ENCODE measurements around the gene USP10.
"Not testable (repeated sequence)": the region's sequence is repeated elsewhere in the genome, so short reads cannot be mapped to it uniquely, and the experiment has no call there.

USP10 gene

DNA sequence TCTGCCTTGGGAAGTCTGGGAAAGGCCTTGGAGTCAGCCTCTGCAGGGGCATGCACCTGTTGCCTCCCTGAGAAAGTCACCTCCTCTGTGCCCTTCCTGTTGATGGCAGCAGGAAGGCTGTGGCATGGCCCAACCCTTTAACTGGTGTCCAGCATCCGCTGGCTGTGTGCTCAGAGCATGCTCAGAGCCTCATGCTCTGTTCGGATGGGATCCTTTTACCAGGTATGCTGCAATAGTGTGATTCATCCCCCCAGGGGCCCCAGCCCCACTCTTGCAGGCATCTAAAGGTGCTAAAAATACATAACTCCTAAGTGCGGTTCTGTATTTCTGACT, 26.6 kb upstream of the USP10 start:
- no peak for DNase-seq (ENCODE audit: low spot score)

DNA sequence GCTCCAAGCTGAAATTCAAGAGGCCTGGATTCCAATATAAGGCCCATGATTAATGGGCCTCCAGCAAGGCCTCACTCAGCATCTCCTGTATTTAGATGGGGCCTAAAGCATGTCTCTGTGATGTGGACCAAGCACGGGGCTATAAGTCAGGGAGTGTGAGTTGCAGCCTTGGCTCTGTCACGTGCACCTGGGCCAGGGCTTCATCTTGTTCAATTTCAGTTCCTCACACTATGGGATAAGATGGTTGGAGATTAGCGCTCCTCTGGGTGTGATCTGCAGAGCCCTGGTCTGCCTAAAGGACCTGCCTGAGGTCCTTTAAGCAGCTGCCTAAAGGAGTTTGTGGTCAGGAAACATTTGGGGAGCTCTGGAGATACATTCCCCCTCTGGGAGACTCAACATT, 26.2 kb upstream of the USP10 start:
- DNase-seq (ENCODE audit: low spot score) = no peak

DNA sequence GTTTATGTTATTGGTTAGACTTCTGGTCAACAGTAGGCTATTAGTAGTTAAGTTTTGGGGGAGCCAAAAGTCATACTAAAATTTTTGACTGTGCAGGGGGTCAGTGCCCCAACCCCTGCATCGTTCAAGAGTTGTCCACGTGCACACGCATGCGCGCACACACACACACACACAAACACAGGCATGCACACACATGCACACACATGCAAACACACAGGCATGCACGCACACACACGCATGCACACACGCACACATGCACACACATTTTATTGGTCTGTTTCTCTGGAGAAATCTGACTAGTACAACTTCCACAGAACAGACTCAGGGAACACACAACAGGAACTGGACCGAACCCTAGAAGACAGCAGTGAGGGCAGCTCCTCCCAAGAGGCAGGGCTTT, 24.4 kb upstream of the USP10 start:
- DNase-seq (ENCODE audit: low spot score) = no peak

DNA sequence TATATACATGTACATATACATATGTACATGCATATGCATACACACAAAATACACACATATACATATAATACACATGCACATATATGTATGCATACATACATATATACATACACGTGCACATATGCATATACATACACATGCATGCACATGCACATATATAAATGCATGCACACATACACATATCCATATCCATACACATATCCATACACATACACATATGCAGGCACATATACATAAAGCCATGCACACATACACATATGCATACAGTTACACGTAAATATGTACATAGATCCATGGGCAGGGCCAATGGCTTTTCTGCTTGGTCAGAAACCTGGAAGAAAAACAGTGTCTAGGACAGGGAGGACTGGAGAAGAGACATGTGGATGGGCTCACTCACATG, 23.9 kb upstream of the USP10 start:
- no peak for DNase-seq (ENCODE audit: low spot score)

DNA sequence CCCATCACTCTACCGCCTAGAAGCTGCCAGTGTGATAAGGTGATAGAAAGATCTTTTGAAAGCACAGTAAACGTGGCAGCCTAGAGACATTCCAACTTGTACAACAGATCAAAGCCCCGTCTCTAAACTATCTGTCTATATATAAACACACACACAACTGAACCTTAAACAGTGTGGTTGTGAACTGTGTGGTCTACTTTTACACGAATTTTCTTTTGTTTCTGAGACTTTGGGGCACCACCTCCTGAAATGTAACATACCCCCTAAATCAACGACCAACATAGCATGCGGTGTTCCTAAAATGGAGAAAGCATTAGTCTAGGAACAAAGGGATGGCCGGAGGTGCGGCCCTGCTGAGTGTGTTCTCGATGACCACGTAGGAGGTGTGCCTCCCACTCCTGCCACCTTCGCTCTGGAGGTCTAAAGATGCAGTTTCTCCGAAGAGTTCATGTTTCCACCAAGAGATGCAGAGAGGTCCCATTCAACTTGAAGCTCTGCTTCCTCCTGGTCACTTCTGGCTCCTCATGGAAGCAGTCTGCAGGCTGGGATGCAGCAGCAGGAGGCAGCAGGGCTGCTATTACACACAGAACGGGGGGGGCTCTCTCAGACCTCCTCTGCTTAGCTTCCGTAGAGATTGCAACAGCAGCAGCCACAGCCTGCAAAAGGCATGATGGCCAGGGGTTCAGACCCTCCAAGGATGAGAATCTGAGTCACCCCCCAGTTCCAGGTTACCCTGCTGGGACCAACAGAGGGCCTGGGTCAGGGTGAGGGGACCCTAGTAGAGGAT, 22.6 kb upstream of the USP10 start:
- DNase-seq (ENCODE audit: low spot score) = no peak

DNA sequence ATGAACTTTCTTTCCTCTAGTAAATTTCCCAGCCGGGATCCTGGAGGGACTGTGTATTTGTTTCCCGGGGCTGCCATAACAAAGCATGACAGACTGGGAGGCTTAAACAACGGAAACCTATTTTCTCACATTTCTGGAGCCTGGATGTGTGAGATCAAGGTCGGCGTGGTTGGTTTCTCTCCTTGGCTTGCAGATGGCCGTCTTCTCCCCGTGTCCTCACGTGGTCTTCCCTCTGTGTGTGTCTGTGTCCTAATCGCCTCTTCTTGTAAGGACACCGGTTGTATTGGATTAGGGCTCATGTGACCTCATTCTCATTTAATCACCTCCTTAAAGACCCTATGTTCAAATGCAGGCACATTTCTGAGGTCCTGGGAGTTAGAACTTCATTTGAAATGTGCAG, 22.0 kb upstream of the USP10 start:
- no peak for DNase-seq (ENCODE audit: low spot score)

DNA sequence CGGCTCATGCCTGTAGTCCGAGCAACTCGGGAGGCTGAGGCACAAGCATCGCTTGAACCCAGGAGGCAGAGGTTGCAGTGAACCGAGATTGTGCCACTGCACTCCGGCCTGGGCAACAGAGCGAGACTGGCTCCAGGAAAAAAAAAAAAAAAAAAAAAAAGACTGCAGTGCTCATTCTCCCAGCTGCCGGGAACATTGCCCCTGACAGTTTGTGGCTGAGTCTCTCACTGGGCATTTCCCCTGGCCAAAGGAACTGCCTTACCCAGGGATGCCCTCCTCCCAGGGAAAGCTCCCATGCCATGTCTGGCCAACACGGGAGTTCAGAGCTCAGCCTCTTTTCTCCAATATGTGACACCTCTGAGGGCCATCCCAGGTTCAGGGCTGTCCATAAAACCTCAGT, 21.3 kb upstream of the USP10 start:
- DNase-seq (ENCODE audit: low spot score) = no peak

DNA sequence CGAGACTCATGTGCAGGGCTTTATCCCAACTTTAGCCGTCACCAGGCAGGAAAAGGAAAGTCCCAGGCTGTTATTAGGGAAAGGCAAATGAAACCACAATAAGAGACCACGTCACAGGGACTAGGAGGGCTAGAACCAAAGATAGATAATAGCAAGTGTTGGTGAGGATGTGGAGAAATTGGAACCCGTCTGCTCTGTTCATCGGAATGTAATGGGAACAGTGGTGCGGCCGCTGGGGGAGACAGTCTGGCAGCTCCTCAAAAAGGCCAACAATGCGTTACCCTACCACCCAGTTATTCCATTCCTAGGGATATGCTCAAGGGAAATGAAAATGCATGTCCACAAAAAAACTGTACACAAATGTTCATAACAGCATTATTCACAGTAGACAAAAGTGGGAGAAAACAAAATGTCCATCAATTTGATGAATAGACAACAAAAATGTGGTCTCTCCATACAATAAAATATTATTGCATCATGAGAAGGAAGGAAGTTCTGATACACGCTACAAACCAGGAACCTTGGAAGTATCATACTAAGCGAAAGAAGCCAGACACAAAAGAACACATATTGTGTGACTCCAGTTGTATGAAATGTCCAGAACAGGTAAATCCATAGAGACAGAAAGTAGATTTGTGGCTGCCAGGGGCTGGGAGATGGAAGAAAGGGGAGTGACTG, 19.5 kb upstream of the USP10 start:
- no peak for DNase-seq (ENCODE audit: low spot score)

DNA sequence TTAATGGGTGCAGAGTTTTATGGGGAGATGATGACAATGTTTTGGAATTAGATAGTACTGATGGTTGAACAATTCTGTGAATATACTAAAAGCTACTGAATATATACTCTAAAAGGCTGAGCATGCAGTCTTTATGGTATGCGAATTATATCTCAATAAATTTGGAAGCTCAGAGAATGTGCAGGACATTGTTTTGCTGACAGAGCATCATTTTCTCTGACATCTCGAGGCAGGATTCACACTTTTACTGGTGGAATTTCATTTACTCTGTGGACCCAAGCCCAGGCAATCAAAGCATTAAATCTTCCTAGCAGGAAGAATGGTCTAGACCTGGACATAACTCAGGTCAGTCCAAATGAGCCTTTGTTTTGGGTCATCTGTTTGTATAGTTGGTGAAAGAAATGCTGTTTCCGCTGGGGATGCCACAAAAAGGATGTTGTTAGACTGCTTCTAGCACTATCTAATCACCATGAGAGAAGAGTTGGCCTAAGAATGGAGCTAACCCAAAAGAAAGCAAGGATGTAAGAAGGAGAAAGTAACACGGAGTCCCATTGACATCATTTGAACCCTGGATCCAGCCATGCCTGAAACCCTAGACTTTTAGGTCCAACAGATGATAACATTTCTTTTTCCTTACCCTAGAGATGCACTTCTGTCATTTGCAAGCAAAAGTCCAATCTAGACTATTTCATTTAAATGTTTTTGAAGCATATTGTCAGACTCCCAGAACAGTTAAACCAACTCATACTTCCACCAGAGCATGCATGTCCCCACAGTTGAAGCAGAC, 18.8 kb upstream of the USP10 start:
- DNase-seq (ENCODE audit: low spot score) = no peak

DNA sequence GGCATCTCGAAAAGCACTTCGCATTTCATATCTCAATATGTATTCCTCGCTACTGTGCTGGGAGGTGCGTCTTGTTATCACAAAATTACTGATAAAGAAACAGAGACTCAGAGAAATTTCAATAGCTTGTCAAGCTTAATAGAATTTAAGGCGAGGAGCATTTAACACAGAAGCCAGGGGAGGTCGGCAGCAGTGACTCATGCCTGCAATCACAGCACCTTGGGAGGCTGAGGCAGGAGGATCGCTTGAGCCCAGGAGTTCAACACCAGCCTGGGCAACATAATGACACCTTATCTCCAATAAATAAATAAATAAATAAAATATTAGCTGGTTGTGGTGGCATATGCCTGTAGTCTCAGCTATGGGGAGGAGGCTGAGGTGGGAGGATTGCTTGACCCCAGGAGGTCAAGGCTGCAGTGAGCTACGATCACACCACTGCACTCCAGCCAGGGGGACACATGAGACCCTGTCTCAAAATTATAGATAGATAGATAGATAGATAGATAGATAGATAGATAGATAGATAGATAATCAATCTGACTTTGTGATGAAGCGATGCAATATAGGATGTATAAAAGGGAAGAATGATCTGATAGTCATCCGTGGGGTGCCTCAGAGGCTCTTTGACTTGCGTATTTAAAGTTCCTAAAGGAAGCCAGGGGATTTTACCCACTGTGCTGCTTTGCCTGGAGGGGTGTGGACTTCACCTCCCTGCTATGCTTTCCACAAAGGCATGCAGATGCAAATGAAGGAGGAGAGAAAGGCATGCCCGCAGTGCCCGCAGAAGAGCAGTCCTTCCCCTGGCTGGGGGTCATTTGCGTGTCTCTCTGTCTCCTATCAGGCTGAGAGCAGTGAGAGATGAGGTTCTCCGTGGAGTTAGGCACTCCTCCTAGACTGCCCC, 15.9 kb upstream of the USP10 start:
- no peak for DNase-seq (ENCODE audit: low spot score)

DNA sequence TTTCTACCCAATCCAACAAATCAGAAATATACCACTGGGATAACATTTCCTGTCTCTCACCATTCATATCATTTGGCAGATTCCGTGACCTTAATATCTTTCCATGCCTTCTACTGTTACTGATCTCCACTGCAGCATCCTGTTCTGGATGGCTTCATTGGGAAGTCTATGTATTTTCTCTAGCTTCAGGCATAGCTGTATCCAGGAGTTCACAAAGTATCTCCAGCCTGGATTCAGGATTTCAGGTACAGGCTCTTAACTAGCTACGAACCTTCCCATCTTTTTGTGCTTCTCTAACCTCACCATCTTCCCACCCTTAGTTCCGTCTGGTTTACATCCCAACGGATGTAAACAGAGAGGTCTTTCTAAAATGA, 15.2 kb upstream of the USP10 start:
- no peak for DNase-seq (ENCODE audit: low spot score)

DNA sequence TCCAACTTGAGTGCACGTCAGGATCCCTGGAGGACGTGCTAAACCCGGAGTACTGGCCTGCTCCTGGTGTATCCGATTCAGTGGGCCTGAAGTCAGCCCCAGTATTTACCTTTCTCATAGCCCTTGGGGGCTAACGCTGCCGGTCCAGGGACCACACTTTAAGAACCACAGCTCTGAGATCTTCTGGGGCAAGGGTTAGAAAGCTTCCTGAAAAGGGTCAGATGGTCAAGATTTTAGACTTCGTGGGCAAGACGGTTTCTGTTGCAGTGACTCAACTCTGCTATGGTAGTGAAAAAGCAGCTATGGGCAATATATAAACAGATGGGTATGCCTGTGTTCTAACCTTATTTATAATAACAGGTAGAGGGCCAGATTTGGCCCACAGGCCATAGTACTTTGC, 14.6 kb upstream of the USP10 start:
- DNase-seq (ENCODE audit: low spot score) = no peak

DNA sequence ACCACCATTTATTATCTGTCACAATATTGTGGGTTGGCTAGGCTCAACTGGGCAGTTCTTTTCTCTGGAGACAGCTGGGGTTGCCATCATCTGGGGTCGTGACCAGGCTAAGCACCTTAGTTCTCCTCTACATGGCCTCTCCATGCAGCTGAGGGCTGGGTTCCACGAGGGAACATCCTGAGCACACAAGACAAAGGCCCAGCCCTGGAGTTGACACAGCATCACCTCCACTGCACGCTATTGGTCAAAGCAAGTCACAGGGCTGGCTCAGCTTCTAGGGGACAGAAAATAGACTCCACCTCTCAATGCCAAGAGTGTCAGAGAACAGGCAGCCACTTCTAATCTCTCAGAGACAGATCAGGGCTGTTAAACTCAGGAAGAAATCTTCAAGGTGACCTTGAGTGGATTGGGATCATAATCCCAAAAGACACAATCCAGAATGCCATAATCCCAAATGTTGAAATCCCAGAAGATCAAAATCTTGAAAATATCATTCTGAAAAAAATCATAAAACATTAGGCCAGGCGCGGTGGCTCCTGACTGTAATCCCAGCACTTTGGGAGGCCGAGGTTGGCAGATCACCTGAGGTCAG, 13.0 kb upstream of the USP10 start:
- DNase-seq (ENCODE audit: low spot score) = no peak

DNA sequence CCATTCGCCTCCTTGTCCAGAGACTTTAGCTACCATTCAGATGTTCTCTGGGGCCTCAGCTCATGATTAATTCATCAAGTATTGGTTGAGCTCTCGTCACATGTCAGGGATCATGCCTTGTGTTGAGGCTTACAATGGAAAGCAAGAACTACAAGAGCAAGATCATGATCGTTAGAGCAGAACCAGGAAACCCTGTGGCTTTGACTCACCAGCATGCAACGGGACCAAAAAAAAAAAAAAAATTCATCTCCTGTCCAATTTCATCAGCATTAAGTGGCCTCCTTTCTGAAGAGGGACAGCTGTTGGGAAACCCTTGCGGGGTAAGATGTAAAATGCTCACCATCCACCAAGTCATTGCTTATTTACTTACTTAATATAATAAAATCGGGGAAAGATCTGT, 12.1 kb upstream of the USP10 start:
- no peak for DNase-seq (ENCODE audit: low spot score)

DNA sequence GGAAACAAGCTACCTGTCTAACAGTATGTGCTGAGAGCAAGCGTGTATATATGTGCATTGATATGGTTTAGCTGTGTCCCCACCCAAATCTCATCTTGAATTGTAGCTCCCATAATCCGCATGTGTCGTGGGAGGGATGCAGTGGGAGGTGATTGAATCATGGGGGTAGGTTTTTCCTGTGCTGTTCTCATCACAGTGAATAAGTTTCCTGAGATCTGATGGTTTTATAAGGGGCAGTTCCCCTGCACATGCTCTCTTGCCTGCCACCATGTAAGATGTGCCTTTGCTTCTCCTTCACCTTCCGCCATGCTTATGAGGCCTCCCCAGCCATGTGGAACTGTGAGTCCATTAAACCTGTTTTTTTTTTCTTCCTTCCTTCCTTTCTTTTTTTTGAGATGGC, 11.6 kb upstream of the USP10 start:
- not testable (repeated sequence) for DNase-seq (ENCODE audit: low spot score)

DNA sequence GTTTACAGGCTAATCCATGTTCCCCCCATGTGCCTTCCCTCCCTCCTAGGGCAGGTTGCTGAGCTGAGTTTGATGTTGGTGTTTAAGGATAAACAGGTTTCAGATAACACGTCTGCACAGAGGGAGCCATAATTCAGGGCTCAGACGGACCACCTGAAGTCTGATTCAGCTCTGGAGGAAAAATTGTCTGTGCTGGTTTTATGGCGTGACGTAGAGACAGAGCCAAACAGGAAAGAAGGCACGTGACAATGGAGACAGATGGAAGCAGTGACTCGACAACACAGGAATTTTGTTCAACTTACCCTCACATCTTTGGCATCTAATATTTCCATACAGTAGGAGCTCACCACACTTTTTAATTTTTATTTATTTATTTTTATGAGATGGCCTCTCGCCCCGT, 10.7 kb upstream of the USP10 start:
- no peak for DNase-seq (ENCODE audit: low spot score)

DNA sequence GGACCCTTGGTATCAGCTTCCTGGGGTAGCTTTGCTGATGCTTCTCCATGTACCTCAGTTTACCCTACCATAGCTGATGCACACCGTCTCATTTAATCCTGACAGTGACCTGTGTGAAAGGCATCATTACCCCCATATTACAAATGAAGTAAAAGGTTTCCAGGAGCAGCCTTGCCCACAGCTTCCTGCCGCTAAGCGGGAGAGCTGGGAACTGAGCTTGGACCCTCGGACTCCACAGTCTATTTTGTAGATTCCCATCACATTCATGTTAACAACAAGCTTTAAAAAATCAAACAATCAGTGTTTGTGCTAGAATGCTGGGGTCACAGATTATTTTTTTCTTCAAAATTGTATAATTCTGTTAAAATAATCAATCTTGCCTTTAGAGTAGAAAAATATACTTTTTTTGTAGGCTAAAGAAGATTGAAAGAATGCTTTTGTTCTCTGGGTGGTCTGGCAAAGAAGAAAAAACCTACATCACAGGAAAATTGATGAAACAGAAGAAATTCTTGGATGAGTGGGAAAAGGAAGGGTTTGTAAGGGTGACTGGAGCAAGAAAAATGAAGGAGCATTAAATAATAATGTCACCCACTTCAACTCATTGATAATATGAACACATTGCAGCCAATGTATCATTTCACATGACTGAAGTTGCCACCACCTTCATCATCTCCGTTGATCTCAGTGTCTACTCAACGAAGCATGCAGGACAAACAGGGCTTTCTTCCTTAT, 9.5 kb upstream of the USP10 start:
- DNase-seq (ENCODE audit: low spot score) = no peak

DNA sequence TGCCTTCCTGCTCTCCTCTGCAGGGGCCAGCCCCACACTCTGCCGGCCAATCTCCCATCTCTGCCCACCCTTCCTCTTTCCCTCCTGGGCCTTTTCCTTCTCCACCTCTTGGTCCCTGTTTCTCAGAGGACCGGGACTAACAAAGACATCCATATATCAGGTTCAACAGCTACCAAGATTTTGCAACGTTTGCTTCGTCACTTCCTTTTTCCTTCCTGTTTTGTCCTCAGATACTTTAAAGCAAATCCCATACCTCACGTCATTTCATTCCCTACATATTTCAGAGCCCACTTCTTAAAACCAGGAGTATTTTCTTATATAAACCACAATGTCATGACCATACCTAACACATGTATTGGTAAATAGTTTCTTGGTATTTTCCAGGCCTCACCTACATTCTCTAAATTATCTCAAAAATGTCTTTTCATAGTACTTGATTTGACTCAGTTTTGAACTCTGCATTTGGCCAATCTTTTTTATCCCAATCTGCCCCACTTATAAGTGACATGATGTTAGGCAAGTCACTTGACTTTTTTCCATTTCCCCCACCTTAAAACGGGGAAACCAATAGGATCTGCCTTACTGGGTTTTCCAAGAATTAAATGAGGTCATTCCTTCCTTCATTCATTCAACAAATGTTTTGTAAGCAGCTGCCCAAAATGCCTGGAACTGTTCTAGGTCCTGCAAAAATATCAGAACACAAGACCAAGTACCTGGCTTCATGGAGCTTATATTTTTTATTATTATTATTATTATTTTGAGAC, 7.2 kb upstream of the USP10 start:
- no peak for DNase-seq (ENCODE audit: low spot score)

DNA sequence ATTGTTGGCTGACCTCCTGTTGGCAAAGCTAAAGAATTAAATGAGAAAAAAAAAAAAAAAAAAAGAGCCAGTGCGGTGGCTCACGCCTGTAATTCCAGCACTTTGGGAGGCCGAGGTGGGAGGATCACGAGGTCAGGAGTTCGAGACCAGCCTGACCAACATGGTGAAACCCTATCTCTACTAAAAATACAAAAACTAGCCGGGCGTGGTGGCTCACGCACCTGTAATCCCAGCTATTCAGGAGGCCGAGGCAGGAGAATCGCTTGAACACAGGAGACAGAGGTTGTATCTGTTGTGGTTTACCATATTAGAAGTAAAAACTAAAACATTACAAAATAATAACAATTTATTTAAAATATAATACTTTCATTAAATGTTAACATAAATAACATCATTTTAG, 5.9 kb upstream of the USP10 start:
- DNase-seq (ENCODE audit: low spot score) = not testable (repeated sequence)

DNA sequence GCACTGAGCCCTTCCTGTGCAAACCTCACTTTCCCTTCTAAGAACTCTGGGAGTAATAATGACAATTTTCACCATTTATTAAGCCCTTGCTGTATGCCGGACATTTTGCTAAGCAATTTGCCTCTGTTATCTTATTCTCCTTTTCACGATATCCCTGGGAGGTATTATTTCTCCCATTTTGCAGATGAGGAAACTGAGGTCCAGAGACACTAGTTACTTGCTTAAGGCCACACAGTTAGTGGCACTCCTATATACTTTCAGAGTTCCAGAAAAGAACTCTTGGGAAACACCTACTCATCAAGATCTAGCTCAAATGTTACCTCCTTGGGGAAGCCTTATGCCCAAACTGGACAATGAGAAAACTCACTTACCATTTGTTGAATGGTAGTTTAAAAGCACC, 4.8 kb upstream of the USP10 start:
- DNase-seq (ENCODE audit: low spot score) = no peak
